Measurements from ENCODE around the gene ST7L. TPM values are rescaled to one million over a fixed set of nuclear protein-coding genes. Genes with fewer than 3 reads are reported as not detected.

ST7L gene
- total RNA-seq, 1 experiment from 2014 or later, result 22.1 TPM

DNA sequence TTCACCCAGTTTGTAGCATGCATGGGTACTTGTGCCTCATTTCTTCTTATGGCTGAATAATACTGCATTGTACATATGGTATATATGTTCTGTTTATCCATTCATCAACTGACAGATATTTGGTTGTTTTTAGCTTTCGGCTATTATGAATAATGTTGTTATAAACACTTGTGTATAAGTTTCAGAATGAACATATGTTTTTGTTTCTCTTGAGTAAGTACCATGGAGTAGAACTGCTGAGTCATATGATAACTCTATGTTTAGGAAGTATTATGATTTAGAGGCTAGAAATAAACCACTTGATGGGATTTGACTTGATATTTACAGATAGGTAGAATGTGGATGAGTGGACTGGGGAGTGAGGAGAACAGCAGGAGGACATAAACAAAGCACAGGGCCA lies 61.6 kb downstream of the ST7L start:
- H3K4me3 ChIP-seq, result no peak overlapping the region
- TF ChIP-seq, protein P1, sequence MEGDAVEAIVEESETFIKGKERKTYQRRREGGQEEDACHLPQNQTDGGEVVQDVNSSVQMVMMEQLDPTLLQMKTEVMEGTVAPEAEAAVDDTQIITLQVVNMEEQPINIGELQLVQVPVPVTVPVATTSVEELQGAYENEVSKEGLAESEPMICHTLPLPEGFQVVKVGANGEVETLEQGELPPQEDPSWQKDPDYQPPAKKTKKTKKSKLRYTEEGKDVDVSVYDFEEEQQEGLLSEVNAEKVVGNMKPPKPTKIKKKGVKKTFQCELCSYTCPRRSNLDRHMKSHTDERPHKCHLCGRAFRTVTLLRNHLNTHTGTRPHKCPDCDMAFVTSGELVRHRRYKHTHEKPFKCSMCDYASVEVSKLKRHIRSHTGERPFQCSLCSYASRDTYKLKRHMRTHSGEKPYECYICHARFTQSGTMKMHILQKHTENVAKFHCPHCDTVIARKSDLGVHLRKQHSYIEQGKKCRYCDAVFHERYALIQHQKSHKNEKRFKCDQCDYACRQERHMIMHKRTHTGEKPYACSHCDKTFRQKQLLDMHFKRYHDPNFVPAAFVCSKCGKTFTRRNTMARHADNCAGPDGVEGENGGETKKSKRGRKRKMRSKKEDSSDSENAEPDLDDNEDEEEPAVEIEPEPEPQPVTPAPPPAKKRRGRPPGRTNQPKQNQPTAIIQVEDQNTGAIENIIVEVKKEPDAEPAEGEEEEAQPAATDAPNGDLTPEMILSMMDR (conservative IDR thresholded peaks at IDR 0.05), result no peak
- TF ChIP-seq EZH2 (IDR thresholded peaks at IDR 0.05; ENCODE audit: low read depth), result no peak
- peaks cover 5% of the 10 kb centered on the region; the same call in 1 of the 2 replicates for H3F3A ChIP-seq (ENCODE audit: insufficient read depth, low read depth)
- ChIA-PET POLR2A (ENCODE audit: unreplicated experiment) (no interaction called here), CTCF (no interaction called here)
- H3K9me2 ChIP-seq (ENCODE audit: insufficient read depth), result no peaks in the 10 kb centered on the region
- H3K27me3 ChIP-seq (ENCODE audit: insufficient read depth, low read depth), result no peaks in the 10 kb centered on the region
- no peaks in the 10 kb centered on the region for H4K20me1 ChIP-seq (ENCODE audit: insufficient read depth)
- no TSS peak for BruUV-seq (replicated peaks)
- no peaks in the 10 kb centered on the region; the same call in 1 of the 2 replicates for H3K4me1 ChIP-seq (replicated peaks; ENCODE audit: insufficient read depth)
- no peak overlapping the region for H2AFZ ChIP-seq
- H3K4me2 ChIP-seq, result no peak overlapping the region
- intact Hi-C loops (cut with micrococcal nuclease; ENCODE audit: unreplicated experiment), result no loop called here
- H3K36me3 ChIP-seq (ENCODE audit: low read depth), result no peaks in the 10 kb centered on the region
- H3K9me3 ChIP-seq (ENCODE audit: insufficient read depth, low read depth), result no peaks in the 10 kb centered on the region
- DNase-seq, result no peak
- no peaks in the 10 kb centered on the region for H3K79me2 ChIP-seq (ENCODE audit: low read depth)
- H3K27ac ChIP-seq, result peak overlapping the region; percentile 3; the same call in 1 of the 2 replicates

DNA sequence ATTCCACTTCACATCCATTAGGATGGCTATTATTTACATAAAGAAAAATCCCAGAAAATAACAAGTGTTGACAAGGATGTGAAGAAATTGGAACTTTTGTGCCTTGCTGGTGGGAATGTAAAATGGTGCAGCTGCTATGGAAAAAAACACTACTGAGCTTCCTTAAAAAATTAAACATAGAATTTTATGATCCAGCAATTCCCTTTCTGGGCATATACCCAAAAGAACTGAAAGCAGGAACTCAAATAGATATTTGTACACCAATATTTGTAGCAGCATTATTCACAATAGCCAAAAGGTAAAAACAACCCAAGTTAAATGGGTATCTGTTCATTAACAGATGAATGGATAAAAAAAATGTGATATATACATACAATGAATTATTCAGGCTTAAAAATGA lies 64.5 kb downstream of the ST7L start:
- no peaks in the 10 kb centered on the region; the same call in 1 of the 2 replicates for H3K4me1 ChIP-seq (replicated peaks; ENCODE audit: insufficient read depth)
- no peak overlapping the region for H2AFZ ChIP-seq
- H3K9me2 ChIP-seq (ENCODE audit: insufficient read depth), result no peaks in the 10 kb centered on the region
- no peak for DNase-seq
- no peaks in the 10 kb centered on the region for H3K79me2 ChIP-seq (ENCODE audit: low read depth)
- no peak overlapping the region for H3K27ac ChIP-seq
- H3F3A ChIP-seq (ENCODE audit: insufficient read depth, low read depth), result peaks cover 5% of the 10 kb centered on the region; the same call in 1 of the 2 replicates
- H3K4me2 ChIP-seq, result no peak overlapping the region
- intact Hi-C loops (cut with micrococcal nuclease; ENCODE audit: unreplicated experiment), result no loop called here
- ChIA-PET CTCF (no interaction called here), POLR2A (ENCODE audit: unreplicated experiment) (no interaction called here)
- no peaks in the 10 kb centered on the region for H4K20me1 ChIP-seq (ENCODE audit: insufficient read depth)
- BruUV-seq (replicated peaks), result no TSS peak
- H3K4me3 ChIP-seq, result no peak overlapping the region
- no peaks in the 10 kb centered on the region for H3K27me3 ChIP-seq (ENCODE audit: insufficient read depth, low read depth)
- no peaks in the 10 kb centered on the region for H3K36me3 ChIP-seq (ENCODE audit: low read depth)
- no peaks in the 10 kb centered on the region for H3K9me3 ChIP-seq (ENCODE audit: insufficient read depth, low read depth)
- no peak for TF ChIP-seq EZH2 (IDR thresholded peaks at IDR 0.05; ENCODE audit: low read depth)
- TF ChIP-seq, protein P1 (conservative IDR thresholded peaks at IDR 0.05), result no peak

DNA sequence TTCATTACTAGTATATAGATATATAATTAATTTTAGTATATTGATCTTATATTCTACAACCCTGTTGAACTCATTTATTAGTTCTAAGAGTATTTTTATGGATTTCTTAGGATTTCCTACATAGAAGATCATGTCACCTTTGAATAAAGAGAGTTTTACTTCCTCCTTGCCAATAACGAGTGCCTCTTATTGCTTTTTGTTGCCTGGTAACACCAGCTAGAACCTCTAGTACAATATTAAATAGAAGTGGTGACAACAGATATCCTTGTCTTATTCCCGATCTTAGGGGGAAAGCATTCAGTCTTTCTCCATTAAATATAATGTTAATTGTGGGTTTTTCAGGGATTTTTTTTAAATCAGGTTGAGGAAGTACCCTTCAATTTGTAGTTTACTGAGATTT lies 69.4 kb downstream of the ST7L start:
- Histone ChIP-seq H3K9me2 (ENCODE audit: insufficient read depth) (no peaks in the 10 kb centered on the region), H3K36me3 (ENCODE audit: low read depth) (no peaks in the 10 kb centered on the region), H2AFZ (no peak overlapping the region), H4K20me1 (ENCODE audit: insufficient read depth) (no peaks in the 10 kb centered on the region), H3K4me2 (no peak overlapping the region), H3K9me3 (ENCODE audit: insufficient read depth, low read depth) (no peaks in the 10 kb centered on the region), H3K27ac (no peak overlapping the region), H3F3A (ENCODE audit: insufficient read depth, low read depth) (peaks cover 19% of the 10 kb centered on the region), H3K4me1 (replicated peaks; ENCODE audit: insufficient read depth) (peaks cover 20% of the 10 kb centered on the region), H3K4me3 (no peak overlapping the region), H3K27me3 (ENCODE audit: insufficient read depth, low read depth) (no peaks in the 10 kb centered on the region), H3K79me2 (ENCODE audit: low read depth) (no peaks in the 10 kb centered on the region)
- intact Hi-C loops (cut with micrococcal nuclease; ENCODE audit: unreplicated experiment), result no loop called here
- BruUV-seq (replicated peaks), result no TSS peak
- CTCF ChIA-PET, result no interaction called here
- POLR2A ChIA-PET (ENCODE audit: unreplicated experiment), result interaction anchor here (0.6 to 0.7 kb wide), 2 partner anchors 35 to 1095 kb away, joined by 4 to 5 read pairs; no protein-coding TSS in a partner anchor
- no peak for TF ChIP-seq EZH2 (IDR thresholded peaks at IDR 0.05; ENCODE audit: low read depth)
- TF ChIP-seq, protein P1 (conservative IDR thresholded peaks at IDR 0.05), result no peak
- no peak for DNase-seq
